Fibroblast of gingiva (primary cell): ENCODE data around the gene FAM149B1.
"Not testable (repeated sequence)": the region's sequence is repeated elsewhere in the genome, so short reads cannot be mapped to it uniquely, and the experiment has no call there.

Source experiments
- DNase-seq: peaks from one replicate; pipeline ENCODE4 v3.0.0-alpha.2; 2011; ENCODE audit warnings: low read depth

The FAM149B1 gene

DNA sequence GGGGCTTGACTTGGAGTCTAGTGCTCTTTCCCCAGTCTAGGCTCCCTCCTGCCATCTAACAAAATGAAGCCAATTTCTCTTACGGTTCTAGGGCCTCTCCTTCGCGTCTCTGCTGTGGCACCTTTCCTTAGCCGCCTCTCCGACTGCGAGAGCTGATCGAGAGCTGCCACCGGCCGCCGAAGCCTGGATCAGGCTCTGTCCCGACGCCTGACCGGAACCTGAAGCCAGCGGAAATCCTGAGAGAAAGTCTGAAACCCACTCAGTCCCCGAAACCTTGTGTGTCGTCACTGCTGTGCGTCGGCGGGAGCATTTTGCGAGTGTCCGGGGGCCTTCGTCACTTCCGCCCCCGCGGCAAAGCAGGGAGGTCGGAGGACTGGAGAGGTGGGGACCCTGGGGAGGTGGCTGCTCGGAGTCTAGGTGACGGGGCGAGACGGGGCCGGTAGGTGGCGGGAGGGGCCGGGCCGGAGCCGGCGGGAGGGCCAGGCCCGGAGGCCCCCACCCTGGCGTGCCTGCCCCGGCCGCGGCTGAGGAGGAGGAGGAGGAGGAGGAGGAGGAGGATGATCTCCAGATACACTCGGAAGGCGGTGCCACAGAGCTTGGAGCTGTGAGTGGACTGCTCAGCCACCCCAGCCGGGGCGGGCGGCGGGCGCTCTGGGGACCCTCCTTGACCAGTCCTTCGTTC, at the start of gene FAM149B1, which contains the start of gene ECD:
Gene FAM149B1 (plus strand): TSS at position 337 of the 682 bp plus-strand sequence. CDS start 221 bp downstream, at position 558.
Gene ECD (minus strand): TSS at position 226 of the 682 bp plus-strand sequence. CDS start 4,071 bp downstream, outside the sequence.
- DNase-seq: peak; percentile 92

DNA sequence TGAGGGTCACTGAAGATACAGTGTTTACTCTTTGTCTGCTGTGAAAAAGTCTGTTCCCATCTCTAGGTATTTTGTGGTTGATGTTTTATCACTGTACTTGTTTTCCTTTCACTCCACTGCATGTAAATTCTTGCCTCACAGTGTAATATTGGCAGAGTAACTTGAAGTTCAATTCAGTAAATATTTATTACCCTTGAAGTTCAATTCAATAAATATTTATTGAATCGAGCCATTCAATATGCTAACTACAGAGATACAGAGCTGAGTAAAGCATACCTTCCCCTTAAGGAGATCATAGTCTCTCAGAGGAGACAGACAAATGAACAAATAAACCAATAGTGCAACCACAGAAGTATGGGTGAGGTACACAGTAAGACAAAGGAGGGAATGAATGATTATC, 48.5 kb upstream of the FAM149B1 start:
- no peak for DNase-seq

DNA sequence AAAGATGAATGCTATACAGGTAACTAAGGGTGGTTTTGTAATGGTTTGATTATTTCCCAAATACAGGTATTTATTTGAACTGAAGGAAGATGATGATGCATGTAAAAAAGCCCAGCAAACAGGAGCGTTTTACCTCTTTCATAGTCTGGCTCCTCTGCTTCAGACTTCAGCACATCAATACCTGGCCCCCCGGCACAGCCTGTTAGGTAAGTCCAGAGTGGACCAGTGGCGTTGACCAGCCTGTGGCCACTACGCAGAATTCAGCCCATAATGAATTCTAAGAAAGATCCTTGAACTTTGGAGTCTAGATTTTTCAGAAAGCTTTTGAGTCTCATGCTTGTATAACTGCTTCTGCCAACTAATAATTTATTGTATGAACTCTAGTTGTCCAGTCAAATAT, 48.0 kb upstream of the FAM149B1 start:
- no peak for DNase-seq

GRCh38 chr10:73126343-73126742, 41.6 kb upstream of the FAM149B1 start:
- no peak for DNase-seq

DNA sequence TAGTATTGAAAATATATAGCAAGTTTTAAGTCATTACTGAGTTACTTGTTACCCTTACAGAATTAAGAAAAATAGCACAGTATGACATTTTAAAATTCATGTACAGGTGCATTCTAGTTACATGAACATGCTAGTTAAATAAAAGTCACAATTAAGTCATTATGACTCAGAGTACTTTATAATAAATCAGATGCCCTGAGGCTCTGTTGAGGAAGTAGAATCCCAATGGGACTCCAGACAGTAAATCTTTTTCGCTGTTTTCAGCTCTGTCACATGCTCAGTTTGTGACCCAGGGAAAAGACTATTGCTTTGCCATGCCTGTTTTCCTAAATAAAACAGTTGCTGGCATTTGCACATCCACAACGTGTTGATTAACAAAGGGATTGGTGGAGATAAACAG, 36.6 kb upstream of the FAM149B1 start:
- DNase-seq: peak; percentile 3

- no peak for DNase-seq
These were observed 35.8 kb upstream of the FAM149B1 start for GRCh38 chr10:73131913-73132686.

GRCh38 chr10:73134727-73135126, 33.2 kb upstream of the FAM149B1 start:
- no peak for DNase-seq

DNA sequence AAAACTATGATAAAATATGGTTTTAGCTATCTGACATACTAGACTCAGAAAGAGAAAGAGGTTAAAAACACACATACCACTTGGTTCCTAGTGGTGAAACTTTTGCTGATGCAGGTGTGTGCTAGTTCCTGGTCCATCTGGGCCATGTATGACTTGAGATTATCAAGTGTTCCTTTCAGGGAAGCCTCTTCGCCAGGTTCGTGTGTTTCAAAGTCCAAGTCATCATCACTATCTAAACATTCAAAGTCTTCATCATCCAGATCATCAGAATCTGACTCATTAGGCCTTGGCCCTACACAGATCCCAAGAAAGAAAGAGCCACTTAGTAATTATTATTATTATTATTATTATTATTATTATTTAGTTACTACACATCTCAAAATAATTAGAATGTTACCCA, 31.3 kb upstream of the FAM149B1 start:
- no peak for DNase-seq

DNA sequence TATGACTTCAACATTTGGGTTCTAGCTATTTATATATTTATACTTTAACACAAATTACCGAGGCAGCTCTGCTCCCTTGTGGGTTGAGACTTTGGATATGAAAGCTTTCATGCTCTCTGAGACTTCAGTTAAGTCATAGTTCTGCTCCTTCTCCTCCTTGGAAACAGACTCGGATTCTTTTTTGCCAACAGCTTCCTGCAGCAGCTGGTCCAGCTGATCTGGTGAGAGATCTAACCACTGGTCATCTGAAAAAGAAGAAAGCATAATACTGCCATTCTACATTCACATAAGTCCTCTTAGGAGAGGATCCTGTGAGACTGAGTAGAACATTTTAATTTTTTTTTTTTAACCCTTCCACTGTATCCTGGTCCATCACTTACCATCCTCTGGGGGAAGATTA, 28.7 kb upstream of the FAM149B1 start:
- no peak for DNase-seq

DNA sequence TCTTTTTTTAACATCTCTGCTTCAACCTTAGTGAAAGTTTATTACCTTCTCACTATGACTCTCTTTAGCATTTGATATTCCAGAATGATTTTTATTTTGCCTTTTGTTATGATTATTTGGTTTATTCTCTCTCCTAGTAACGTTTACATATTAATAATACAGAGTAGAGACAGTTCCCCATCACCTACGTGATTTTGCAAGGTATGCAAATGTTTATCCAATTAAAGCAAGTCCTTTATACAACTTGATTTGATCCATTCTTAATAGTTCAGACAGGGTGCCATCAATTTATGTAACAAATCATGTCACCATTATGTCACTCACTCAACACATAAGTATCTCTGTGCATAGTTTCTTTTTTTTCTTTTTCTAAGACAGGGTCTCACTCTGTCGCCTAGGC, 26.3 kb upstream of the FAM149B1 start:
- DNase-seq: no peak

- not testable (repeated sequence) for DNase-seq
These were observed 17.1 kb upstream of the FAM149B1 start for GRCh38 chr10:73150633-73151413.

- no peak for DNase-seq
These were observed 15.9 kb upstream of the FAM149B1 start for GRCh38 chr10:73152009-73152408.

DNA sequence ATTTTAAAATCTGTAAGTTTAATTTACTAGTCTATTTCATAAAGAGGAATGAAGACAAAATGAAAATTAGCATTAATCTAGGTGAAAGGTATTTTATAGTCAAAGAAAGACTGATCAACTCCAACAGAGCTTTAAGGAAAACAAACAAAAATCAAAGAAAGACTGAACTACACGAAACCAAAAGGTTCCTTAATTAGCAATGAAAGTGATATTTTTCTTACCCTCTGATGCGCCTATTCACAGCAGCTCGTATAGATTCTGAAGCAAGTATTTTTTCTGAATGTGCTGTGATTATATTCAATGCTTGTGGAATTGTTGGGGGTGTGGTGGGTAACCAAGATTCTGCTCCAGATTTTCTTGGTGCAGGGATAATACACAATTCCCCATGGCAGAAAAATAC, 11.9 kb upstream of the FAM149B1 start:
- DNase-seq: no peak

- DNase-seq: peak; percentile 44
These were observed 8.8 kb upstream of the FAM149B1 start for GRCh38 chr10:73159038-73159648.

- DNase-seq: no peak
These were observed 6.8 kb upstream of the FAM149B1 start for GRCh38 chr10:73161079-73161478.

GRCh38 chr10:73161662-73162061, 6.3 kb upstream of the FAM149B1 start:
- no peak for DNase-seq

DNA sequence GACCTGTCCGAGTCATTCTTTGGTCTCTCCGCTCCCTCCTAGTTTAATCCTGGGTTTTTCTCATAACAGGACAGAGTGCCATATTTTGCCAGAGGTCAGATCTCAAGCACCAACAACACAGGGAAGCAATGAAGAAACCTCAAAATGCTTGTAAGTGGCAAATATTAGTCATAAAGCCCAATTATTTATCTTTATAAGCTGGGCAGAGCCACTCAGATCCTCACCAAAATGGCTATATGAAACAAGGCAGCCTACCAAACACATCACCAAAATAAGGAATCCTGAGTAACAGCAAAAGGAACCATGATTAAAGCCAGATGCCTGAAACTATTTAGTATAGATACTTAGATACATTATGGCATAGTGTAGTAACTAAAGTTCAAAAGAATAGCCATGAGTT, 4.8 kb upstream of the FAM149B1 start:
- DNase-seq: peak; percentile 58

- no peak for DNase-seq
These were observed 947 bp upstream of the FAM149B1 start for GRCh38 chr10:73166972-73167371.

DNA sequence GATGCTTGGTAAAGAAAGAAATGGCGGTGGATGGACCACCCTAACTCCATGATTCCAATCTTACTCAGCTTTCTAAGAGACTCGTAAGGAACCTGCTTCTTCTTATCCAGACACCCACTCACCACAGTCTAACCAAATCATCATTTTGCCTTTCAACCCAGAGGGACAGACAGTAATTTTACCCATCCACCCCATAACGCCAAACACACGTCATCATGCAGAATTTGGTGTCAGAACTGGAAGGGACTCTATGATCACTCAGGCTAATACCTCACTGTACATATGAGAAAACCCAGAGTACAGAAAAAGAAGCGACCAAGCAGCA, 499 bp upstream of the FAM149B1 start:
- peak; percentile 5 for DNase-seq

DNA sequence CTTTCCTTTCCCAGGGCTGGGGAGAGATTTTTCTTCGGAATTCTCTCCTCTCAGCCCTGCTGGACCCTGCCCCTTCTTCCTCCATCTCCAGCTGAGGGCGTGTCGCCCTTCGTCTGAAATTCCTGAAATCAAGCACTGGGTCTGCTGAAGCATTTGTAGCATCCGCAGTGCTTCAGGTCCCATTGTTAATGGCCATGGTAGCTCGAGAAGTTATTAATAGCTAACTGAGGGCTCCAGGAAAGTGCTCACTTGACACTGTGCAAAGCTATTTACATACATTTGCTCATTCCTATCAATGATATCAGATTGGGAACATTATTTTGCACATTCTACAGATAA, 515 bp downstream of the FAM149B1 start:
- DNase-seq: no peak

DNA sequence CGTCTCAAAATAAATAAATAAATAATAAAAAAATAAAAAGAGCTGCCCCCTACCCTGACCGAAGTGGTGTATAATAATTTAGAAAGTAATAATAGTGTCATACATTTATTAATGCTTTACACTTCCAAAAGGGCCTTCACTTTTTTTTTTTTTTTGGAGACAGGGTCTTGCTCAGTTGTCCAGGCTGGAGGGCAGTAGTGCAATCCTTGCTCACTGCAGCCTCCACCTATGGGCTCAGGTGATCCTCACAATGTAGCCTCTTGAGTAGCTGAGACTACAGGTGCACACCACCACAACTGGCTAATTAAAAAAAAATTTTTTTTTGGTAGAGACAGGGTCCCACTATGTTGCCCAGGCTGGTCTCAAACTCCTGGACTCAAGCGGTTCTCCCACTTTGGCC, 1.4 kb downstream of the FAM149B1 start:
- DNase-seq: no peak

DNA sequence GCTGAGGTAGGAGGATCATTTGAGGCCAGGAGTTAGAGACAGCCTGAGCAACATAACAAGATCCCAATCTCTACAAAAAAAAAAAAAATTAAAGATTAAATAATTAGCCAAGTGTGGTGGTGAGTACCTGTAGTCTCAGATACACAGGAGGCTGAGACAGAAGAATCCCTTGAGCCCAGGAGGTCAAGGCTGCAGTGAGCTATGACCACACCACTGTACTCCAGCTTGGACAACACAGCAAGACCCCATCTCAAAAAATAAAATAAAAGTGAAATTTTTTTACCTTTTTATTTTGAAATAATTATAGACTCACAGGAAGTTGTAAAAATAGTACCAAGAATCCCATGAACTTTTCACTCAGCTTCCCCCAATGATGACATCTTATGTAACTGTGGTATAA, 4.9 kb downstream of the FAM149B1 start:
- no peak for DNase-seq
